DOHH2 (cell line): ENCODE data around the gene CERS2.

Experiments
- EZH2phosphoT487 ChIP-seq: fragments of 200-600 bp; sonication (generic); IDR thresholded peaks from 2 replicates; pipeline ENCODE4 v1.6.1; 2017; ENCODE audit warnings: borderline replicate concordance, mild to moderate bottlenecking, antibody characterized with exemption, low read length, moderate library complexity, mixed read lengths
- TF ChIP-seq, protein P1 (sequence below): fragments of 200-600 bp; sonication (generic); IDR thresholded peaks from one replicate; pipeline ENCODE4 v1.5.1; 2014; ENCODE audit warnings: antibody characterized with exemption, mild to moderate bottlenecking, low read depth, low read length; ENCODE audit not compliant: poor library complexity, severe bottlenecking

DNA sequence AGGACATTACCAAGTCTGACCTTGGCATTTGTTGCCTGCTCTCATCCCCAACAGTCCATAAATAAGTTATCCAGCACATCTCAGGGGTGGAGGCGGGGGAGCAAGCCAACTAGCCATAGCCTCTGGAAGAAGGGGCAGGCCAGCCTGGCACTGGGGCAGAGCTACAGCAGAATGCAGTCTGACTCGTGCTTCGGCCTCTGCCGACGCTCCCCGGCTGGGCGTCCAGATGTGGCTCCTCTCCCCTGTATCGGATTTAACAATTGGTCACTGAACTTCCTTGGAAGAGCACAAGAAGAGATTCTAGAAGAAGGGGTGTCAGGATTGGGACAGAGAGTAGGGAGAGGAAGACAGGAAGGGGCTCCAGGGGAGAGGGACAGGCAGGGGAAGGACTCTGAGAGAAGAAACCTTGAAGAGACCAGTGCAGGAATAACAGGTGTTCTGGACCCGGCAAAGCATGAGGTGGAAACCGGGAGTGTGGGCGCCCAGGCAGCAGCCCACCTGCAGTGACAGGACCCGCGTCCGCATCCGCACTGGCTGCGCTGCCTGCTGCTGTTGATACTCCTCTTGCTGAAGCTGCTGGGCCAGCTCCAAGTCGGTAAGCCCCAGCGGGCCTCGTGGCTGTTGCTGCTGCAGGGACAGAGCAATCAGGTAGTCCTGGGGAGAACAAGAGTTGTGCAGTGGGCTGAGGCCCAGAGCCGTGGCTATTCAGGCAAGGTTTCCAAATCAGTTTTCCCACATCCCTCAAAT is 22.7 kb upstream of the CERS2 start:
- TF ChIP-seq, protein P1, sequence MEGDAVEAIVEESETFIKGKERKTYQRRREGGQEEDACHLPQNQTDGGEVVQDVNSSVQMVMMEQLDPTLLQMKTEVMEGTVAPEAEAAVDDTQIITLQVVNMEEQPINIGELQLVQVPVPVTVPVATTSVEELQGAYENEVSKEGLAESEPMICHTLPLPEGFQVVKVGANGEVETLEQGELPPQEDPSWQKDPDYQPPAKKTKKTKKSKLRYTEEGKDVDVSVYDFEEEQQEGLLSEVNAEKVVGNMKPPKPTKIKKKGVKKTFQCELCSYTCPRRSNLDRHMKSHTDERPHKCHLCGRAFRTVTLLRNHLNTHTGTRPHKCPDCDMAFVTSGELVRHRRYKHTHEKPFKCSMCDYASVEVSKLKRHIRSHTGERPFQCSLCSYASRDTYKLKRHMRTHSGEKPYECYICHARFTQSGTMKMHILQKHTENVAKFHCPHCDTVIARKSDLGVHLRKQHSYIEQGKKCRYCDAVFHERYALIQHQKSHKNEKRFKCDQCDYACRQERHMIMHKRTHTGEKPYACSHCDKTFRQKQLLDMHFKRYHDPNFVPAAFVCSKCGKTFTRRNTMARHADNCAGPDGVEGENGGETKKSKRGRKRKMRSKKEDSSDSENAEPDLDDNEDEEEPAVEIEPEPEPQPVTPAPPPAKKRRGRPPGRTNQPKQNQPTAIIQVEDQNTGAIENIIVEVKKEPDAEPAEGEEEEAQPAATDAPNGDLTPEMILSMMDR, result no peak
- no peak for TF ChIP-seq EZH2phosphoT487
